ENCODE measurements around the gene CLCN5. TPM values are rescaled to one million over a fixed set of nuclear protein-coding genes. Genes with fewer than 3 reads are reported as not detected.

CLCN5 gene
- total RNA-seq, 1 donor from 2014 or later, result 8.7 TPM

DNA sequence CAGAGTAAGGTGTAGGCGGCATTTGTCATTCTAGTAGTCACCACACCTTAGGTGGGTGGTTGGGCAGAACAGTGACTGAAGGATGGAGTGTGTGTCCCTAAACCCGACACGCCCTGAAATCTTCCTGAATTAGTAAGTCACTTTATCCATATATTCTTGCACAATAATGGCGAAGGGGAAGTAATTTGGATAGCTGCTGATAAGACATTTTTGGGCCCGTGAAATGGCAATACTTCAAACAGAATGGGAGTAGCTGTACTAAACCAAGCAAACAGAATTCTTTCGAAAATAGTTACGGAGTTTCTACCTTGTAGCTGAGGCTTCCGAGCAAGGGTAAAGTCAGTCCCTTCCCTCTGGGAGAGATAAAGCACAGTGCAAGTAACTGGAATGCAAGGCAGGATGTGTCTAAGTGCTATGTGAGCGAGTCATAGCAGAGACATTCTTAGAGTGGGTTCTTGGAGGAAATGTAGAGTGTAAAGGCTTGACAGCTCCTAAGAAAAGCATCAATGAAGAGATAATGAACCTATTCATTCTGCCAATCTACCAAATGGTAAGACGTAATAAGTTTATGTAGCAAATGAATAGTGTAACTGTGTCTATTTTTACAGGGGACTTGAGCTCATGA, 72.8 kb downstream of the CLCN5 start:
- Mint-ChIP-seq H3K4me3 (no peak overlapping the region), H3K4me1 (no peaks in the 10 kb centered on the region), H3K9me3 (peaks cover 3% of the 10 kb centered on the region), H3K27ac (no peak overlapping the region), H3K36me3 (no peaks in the 10 kb centered on the region), H3K27me3 (ENCODE audit: insufficient read depth, low read depth) (no peaks in the 10 kb centered on the region)
- Histone ChIP-seq H3K4me3 (no peak overlapping the region), H3K27me3 (no peaks in the 10 kb centered on the region), H3K4me1 (no peaks in the 10 kb centered on the region), H3K79me2 (ENCODE audit: low read depth) (no peaks in the 10 kb centered on the region), H2AFZ (replicated peaks) (no peak overlapping the region), H3K27ac (no peak overlapping the region), H3K9ac (no peak overlapping the region), H4K20me1 (ENCODE audit: low read depth) (no peaks in the 10 kb centered on the region), H3F3A (ENCODE audit: low read depth) (no peaks in the 10 kb centered on the region), H3K9me3 (ENCODE audit: low read depth) (no peaks in the 10 kb centered on the region), H3K36me3 (no peaks in the 10 kb centered on the region), H3K4me2 (no peak overlapping the region)
- DNase-seq (ENCODE audit: low spot score), result no peak
- no peak for TF ChIP-seq EZH2 (IDR thresholded peaks at IDR 0.05)
- TF ChIP-seq, protein P1, sequence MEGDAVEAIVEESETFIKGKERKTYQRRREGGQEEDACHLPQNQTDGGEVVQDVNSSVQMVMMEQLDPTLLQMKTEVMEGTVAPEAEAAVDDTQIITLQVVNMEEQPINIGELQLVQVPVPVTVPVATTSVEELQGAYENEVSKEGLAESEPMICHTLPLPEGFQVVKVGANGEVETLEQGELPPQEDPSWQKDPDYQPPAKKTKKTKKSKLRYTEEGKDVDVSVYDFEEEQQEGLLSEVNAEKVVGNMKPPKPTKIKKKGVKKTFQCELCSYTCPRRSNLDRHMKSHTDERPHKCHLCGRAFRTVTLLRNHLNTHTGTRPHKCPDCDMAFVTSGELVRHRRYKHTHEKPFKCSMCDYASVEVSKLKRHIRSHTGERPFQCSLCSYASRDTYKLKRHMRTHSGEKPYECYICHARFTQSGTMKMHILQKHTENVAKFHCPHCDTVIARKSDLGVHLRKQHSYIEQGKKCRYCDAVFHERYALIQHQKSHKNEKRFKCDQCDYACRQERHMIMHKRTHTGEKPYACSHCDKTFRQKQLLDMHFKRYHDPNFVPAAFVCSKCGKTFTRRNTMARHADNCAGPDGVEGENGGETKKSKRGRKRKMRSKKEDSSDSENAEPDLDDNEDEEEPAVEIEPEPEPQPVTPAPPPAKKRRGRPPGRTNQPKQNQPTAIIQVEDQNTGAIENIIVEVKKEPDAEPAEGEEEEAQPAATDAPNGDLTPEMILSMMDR (IDR thresholded peaks at IDR 0.05), result no peak
- no peak for TF ChIP-seq EZH2phosphoT487 (IDR thresholded peaks at IDR 0.05)

DNA sequence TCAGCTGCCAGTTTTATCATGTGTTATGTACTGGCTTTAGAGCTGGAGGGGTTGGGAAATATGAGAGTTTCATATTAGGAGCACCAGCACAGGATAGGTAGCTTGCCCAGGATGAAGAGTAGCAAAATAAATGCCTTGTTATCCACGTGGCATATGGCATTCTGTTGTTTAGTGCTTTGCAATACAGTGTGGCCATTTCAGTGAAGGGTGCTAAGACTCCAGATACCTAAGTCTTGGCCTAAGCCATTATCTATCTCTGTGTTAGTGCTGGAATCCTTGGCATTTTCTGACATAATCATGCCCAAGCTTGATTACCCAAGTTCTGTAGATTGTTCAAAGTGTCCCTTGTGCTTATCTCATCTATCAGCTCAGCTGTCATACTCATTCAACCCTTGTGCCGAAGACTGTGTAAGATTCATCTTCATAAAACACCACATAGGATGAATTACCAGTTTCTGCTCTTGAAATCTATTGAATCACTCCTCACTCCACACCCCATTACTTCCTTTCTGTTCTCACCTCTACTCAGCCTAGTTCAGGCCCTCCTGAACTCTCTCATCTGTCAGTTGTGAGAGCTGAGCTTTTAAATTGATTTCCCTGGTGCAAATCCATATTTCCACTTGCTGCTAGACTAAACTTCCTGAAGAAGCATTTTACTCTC, 73.5 kb downstream of the CLCN5 start:
- Histone ChIP-seq H3K27ac (no peak overlapping the region), H3K4me2 (no peak overlapping the region), H2AFZ (replicated peaks) (no peak overlapping the region), H3K9me3 (ENCODE audit: low read depth) (no peaks in the 10 kb centered on the region), H4K20me1 (ENCODE audit: low read depth) (no peaks in the 10 kb centered on the region), H3K36me3 (no peaks in the 10 kb centered on the region), H3K4me3 (no peak overlapping the region), H3F3A (ENCODE audit: low read depth) (no peaks in the 10 kb centered on the region), H3K79me2 (ENCODE audit: low read depth) (no peaks in the 10 kb centered on the region), H3K4me1 (no peaks in the 10 kb centered on the region), H3K27me3 (no peaks in the 10 kb centered on the region), H3K9ac (no peak overlapping the region)
- H3K27me3 Mint-ChIP-seq (ENCODE audit: insufficient read depth, low read depth), result no peaks in the 10 kb centered on the region
- no peaks in the 10 kb centered on the region for H3K36me3 Mint-ChIP-seq
- TF ChIP-seq, protein P1 (IDR thresholded peaks at IDR 0.05), result no peak
- TF ChIP-seq EZH2phosphoT487 (IDR thresholded peaks at IDR 0.05) (no peak), EZH2 (IDR thresholded peaks at IDR 0.05) (no peak)
- H3K4me1 Mint-ChIP-seq, result no peaks in the 10 kb centered on the region
- peaks cover under 1% of the 10 kb centered on the region for H3K9me3 Mint-ChIP-seq
- no peak overlapping the region for H3K27ac Mint-ChIP-seq
- no peak for DNase-seq (ENCODE audit: low spot score)
- no peak overlapping the region for H3K4me3 Mint-ChIP-seq

DNA sequence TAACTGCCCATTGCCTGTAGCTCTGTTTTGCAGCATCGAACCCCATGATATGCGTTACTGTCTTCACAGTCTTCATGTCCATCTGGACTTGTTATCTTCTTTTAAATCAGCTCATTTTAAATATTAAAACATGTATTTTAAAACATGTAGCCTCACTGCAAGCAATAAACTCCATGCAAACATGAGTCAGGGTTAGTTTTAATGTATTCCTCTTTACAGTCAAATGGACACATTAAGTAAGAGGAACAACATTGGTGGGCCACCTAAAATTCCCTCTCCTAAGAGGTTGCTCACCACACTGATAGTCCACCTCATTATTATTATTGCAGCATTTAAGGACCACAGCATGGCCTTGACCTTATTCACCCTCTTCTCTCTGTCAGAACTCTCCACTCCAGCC, 74.1 kb downstream of the CLCN5 start:
- Histone ChIP-seq H3K27ac (no peak overlapping the region), H4K20me1 (ENCODE audit: low read depth) (no peaks in the 10 kb centered on the region), H3K27me3 (no peaks in the 10 kb centered on the region), H3K9me3 (ENCODE audit: low read depth) (no peaks in the 10 kb centered on the region), H3F3A (ENCODE audit: low read depth) (no peaks in the 10 kb centered on the region), H3K4me2 (no peak overlapping the region), H3K9ac (no peak overlapping the region), H3K36me3 (no peaks in the 10 kb centered on the region), H3K79me2 (ENCODE audit: low read depth) (no peaks in the 10 kb centered on the region), H2AFZ (replicated peaks) (no peak overlapping the region), H3K4me1 (no peaks in the 10 kb centered on the region), H3K4me3 (no peak overlapping the region)
- Mint-ChIP-seq H3K4me3 (no peak overlapping the region), H3K9me3 (no peaks in the 10 kb centered on the region), H3K36me3 (no peaks in the 10 kb centered on the region), H3K27ac (no peak overlapping the region), H3K27me3 (ENCODE audit: insufficient read depth, low read depth) (no peaks in the 10 kb centered on the region), H3K4me1 (no peaks in the 10 kb centered on the region)
- no peak for DNase-seq (ENCODE audit: low spot score)
- TF ChIP-seq, protein P1 (IDR thresholded peaks at IDR 0.05), result no peak
- TF ChIP-seq EZH2phosphoT487 (IDR thresholded peaks at IDR 0.05) (no peak), EZH2 (IDR thresholded peaks at IDR 0.05) (no peak)
